Common myeloid progenitor, CD34-positive (primary cell): ENCODE results near the gene NDUFS6.

ENCODE experiments used
- CTCF ChIA-PET: fragments of 350-600 bp; sonication (Branson Sonifier 250); formaldehyde crosslinking; loops from one replicate; lab custom pipeline; 2021; ENCODE audit warnings: antibody characterized with exemption; lab: Charles Lee
- POLR2A ChIA-PET: fragments of 350-600 bp; sonication (Branson Sonifier 250); formaldehyde crosslinking; loops from one replicate; lab custom pipeline; 2021; ENCODE audit warnings: antibody characterized with exemption; lab: Charles Lee
- DNase-seq, 3 donors: peaks; one replicate each; pipeline versions ENCODE4 v3.0.0 to v3.0.0-alpha.2; 2013
- H3K27ac ChIP-seq, 2 experiments: 1 replicate in 1 of 2; 2 replicates in 1 of 2; pipeline ENCODE4 v1.7.0; 2013; ENCODE audit warnings: inconsistent platforms in 2 of 2, low read length in 2 of 2, mild to moderate bottlenecking in 2 of 2, low read depth in 1 of 2, moderate library complexity in 1 of 2; ENCODE audit not compliant: severe bottlenecking in 2 of 2, insufficient read depth in 1 of 2, poor library complexity in 1 of 2
- H3K27me3 ChIP-seq, 5 experiments: replicated peaks in 2 of 5; 1 replicate in 3 of 5; 2 replicates in 2 of 5; pipeline versions ENCODE4 v1.6.1 to v1.7.0; 2013; ENCODE audit warnings: low read length in 4 of 5, mild to moderate bottlenecking in 2 of 5, moderate library complexity in 2 of 5, inconsistent platforms in 1 of 5; ENCODE audit not compliant: insufficient read depth in 5 of 5, control insufficient read depth in 4 of 5
- H3K36me3 ChIP-seq, 4 experiments: 1 replicate in 2 of 4; 2 replicates in 2 of 4; pipeline versions ENCODE4 v1.6.1 to v1.7.0; 2013; ENCODE audit warnings: low read length in 3 of 4, control low read depth in 1 of 4, mild to moderate bottlenecking in 1 of 4; ENCODE audit not compliant: control insufficient read depth in 4 of 4, insufficient read depth in 4 of 4
- H3K4me1 ChIP-seq, 4 experiments: 1 replicate in 3 of 4; 2 replicates in 1 of 4; pipeline versions ENCODE4 v1.6.1 to v1.7.1; 2013; ENCODE audit warnings: low read length in 3 of 4, mild to moderate bottlenecking in 3 of 4, control low read depth in 1 of 4, inconsistent platforms in 1 of 4, moderate library complexity in 1 of 4; ENCODE audit not compliant: control insufficient read depth in 4 of 4, insufficient read depth in 4 of 4; ENCODE audit errors: control extremely low read depth in 1 of 4
- H3K4me3 ChIP-seq, 7 experiments: 1 replicate in 4 of 7; 2 replicates in 3 of 7; pipeline versions ENCODE4 v1.5.1 to v1.7.0; 2013; ENCODE audit warnings: mild to moderate bottlenecking in 7 of 7, low read length in 6 of 7, moderate library complexity in 6 of 7, inconsistent platforms in 2 of 7, low read depth in 2 of 7, control low read depth in 1 of 7; ENCODE audit not compliant: insufficient read depth in 4 of 7, control insufficient read depth in 1 of 7; ENCODE audit errors: extremely low read depth in 1 of 7
- H3K9me3 ChIP-seq, 5 experiments: 1 replicate in 4 of 5; 2 replicates in 1 of 5; pipeline versions ENCODE4 v1.6.1 to v1.7.1; 2013; ENCODE audit warnings: low read length in 4 of 5, mild to moderate bottlenecking in 2 of 5, inconsistent platforms in 1 of 5, low read depth in 1 of 5, moderate library complexity in 1 of 5; ENCODE audit not compliant: control insufficient read depth in 4 of 5, insufficient read depth in 2 of 5; ENCODE audit errors: control extremely low read depth in 1 of 5
- WGBS: methylation state at CpG from one replicate; pipeline ENCODE4 v1.1.5; 2013; ENCODE audit not compliant: insufficient coverage; 5-methylcytosine and 5-hydroxymethylcytosine counted together

Gene NDUFS6

DNA sequence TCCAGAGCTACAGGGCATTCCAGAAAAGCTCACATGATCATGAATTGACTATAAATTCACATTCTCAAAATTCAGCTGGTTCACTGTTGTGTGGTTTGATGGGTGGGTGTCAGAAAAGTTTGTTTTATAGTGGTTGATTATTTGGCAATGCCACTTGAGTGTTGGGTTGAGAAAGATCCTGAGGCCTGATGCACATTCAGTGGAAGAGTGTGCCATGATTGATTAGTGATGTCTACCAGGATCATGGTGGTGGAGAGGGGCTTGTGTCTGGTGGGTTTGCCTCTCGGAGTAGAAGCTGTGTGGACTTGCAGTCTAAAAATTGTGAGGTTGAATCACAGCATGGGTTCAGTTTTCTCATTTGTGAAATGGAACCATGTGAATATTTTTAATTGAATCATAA lies 2.0 kb downstream of the NDUFS6 start:
- DNase-seq, result no peak
- Histone ChIP-seq H3K9me3 (no peaks in the 10 kb centered on the region), H3K27ac (no peak overlapping the region), H3K4me3 (no peak overlapping the region), H3K36me3 (peaks cover 2 to 57% (median 43%) of the 10 kb centered on the region in 4 experiments), H3K4me1 (peaks cover 2 to 27% (median 21%) of the 10 kb centered on the region in 4 experiments), H3K27me3 (no peaks in the 10 kb centered on the region)
- ChIA-PET CTCF (interaction anchor here (0.9 to 1.3 kb wide), 2 partner anchors 10 to 16 kb away, joined by 3 to 4 read pairs; no protein-coding TSS in a partner anchor), POLR2A (no interaction called here)
- 83% methylated on average over 1 of the region's 1 CpG for WGBS

DNA sequence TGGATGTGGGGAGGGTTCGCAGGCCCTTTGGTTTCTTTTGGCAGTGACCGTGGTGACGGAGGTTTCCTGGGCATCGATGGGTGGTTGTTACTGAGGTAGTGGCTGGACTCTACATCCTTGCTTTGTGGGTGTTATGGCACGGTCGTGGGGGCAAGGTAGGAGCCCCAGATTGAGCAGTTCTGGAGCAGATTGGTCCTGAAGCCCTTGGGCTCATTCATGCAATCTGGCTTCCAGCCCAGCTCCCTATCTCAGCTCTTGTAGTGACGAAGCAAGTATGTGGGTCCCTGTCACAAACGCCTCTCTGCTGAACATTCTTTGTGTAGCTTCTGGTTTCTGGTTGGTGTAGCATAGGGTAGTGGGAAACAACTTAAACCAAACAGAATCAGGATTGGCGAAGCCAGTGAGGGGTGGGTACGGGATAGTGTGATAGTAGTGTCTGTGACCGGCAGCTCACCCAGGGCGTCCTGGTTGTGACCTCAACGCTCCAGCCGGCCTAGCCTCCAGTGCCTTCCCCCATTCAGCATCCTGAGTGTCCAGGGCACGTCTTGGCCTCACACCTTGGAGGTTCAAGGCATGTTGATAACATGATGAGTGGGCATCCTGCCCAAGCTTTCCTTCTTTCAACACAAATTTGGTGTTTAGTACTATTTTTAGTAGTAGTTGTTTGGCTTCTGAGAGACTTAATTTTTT lies 2.9 kb downstream of the NDUFS6 start:
- H3K4me3 ChIP-seq, result no peak overlapping the region
- ChIA-PET POLR2A (no interaction called here), CTCF (no interaction called here)
- DNase-seq, result no peak
- H3K9me3 ChIP-seq, result no peaks in the 10 kb centered on the region
- H3K27me3 ChIP-seq, result no peaks in the 10 kb centered on the region
- H3K27ac ChIP-seq, result no peak overlapping the region
- peaks cover 2 to 63% (median 50%) of the 10 kb centered on the region in 4 experiments for H3K36me3 ChIP-seq
- H3K4me1 ChIP-seq, result peaks cover 2 to 21% (median 14%) of the 10 kb centered on the region in 4 experiments
- 97% methylated on average over 6 of the region's 15 CpGs for WGBS

GRCh38 chr5:1805326-1805725 lies 4.1 kb downstream of the NDUFS6 start:
- H3K36me3 ChIP-seq, result peaks cover 2 to 75% (median 60%) of the 10 kb centered on the region in 4 experiments
- no peaks in the 10 kb centered on the region for H3K27me3 ChIP-seq
- peaks cover 2 to 15% (median 12%) of the 10 kb centered on the region in 4 experiments for H3K4me1 ChIP-seq
- POLR2A ChIA-PET, result no interaction called here
- H3K27ac ChIP-seq, result no peak overlapping the region
- 100% methylated on average over 3 of the region's 4 CpGs for WGBS
- H3K4me3 ChIP-seq, result no peak overlapping the region
- DNase-seq, result no peak
- CTCF ChIA-PET, result interaction anchor here (1.3 to 1.5 kb wide), 2 partner anchors 12 to 34 kb away, joined by 3 to 4 read pairs; no protein-coding TSS in a partner anchor
- no peaks in the 10 kb centered on the region for H3K9me3 ChIP-seq

- 96% methylated on average over 8 of the region's 10 CpGs for WGBS
- Histone ChIP-seq H3K36me3 (peaks cover 2 to 79% (median 63%) of the 10 kb centered on the region in 4 experiments), H3K9me3 (no peaks in the 10 kb centered on the region), H3K27ac (no peak overlapping the region), H3K4me3 (no peak overlapping the region), H3K27me3 (no peaks in the 10 kb centered on the region), H3K4me1 (peaks cover 2 to 11% (median 8%) of the 10 kb centered on the region in 4 experiments)
- no peak for DNase-seq
- CTCF ChIA-PET, result interaction anchor here (1.3 to 1.5 kb wide), 2 partner anchors 13 to 35 kb away, joined by 3 to 4 read pairs; no protein-coding TSS in a partner anchor
- POLR2A ChIA-PET, result no interaction called here
Measured at GRCh38 chr5:1805736-1806135, 4.5 kb downstream of the NDUFS6 start.

DNA sequence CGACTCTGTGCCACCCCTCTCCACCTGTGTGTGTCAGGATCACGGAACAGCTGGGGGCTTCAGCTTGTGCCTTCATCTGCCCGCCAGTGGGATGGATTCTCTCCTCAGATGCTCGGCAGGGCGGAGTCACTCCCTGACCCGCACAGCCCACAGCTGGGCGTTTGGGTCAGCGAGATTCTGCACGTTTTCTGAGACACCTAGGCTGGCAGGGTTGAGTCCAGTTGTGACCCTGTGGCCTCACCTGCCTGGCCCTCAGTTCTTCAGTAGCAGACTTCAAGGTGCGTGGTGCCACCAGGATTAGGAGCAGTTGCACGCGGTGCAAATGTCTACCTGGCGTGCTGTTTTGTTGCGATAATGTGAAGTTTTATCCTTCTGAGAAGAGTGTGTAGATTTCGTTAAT lies 5.0 kb downstream of the NDUFS6 start:
- Histone ChIP-seq H3K4me3 (no peak overlapping the region), H3K27ac (no peak overlapping the region), H3K27me3 (no peaks in the 10 kb centered on the region), H3K4me1 (peaks cover 2 to 7% (median 6%) of the 10 kb centered on the region in 4 experiments), H3K36me3 (peaks cover 2 to 82% (median 64%) of the 10 kb centered on the region in 4 experiments), H3K9me3 (no peaks in the 10 kb centered on the region)
- ChIA-PET POLR2A (no interaction called here), CTCF (interaction anchor here (1.3 to 1.5 kb wide), 2 partner anchors 13 to 35 kb away, joined by 3 to 4 read pairs; no protein-coding TSS in a partner anchor)
- DNase-seq, result no peak
- WGBS, result 100% methylated on average over 10 of the region's 15 CpGs

GRCh38 chr5:1806974-1807373 lies 5.8 kb downstream of the NDUFS6 start:
- WGBS, result 90% methylated on average over 15 of the region's 16 CpGs
- Histone ChIP-seq H3K27ac (no peak overlapping the region), H3K4me3 (no peak overlapping the region), H3K4me1 (peaks cover 0 to 5% (median 3%) of the 10 kb centered on the region in 4 experiments), H3K9me3 (no peaks in the 10 kb centered on the region), H3K27me3 (no peaks in the 10 kb centered on the region), H3K36me3 (peaks cover 2 to 90% (median 69%) of the 10 kb centered on the region in 4 experiments)
- POLR2A ChIA-PET, result no interaction called here
- peak in 1 of 3 donors; percentile 4 for DNase-seq
- CTCF ChIA-PET, result no interaction called here
